Measurements from ENCODE around the gene GMDS. TPM values are rescaled to one million over a fixed set of nuclear protein-coding genes. Genes with fewer than 3 reads are reported as not detected.

GMDS gene
- total RNA-seq, 1 donor from 2014 or later = 7.2 TPM

- Histone ChIP-seq H3K4me1 (peaks cover 17% of the 10 kb centered on the region), H3K27me3 (ENCODE audit: low read depth) (no peaks in the 10 kb centered on the region), H3K4me3 (no peak overlapping the region), H3K9me3 (replicated peaks) (no peaks in the 10 kb centered on the region), H3K27ac (replicated peaks) (no peak overlapping the region), H3K36me3 (no peaks in the 10 kb centered on the region)
- intact Hi-C loops (cut with micrococcal nuclease) = no loop called here
- DNase-seq = no peak
- TF ChIP-seq CTCF (IDR thresholded peaks at IDR 0.05; ENCODE audit: borderline replicate concordance) = no peak
Observed at GRCh38 chr6:2164481-2164880, 80.9 kb downstream of the GMDS start.

- no peaks in the 10 kb centered on the region for H3K9me3 ChIP-seq (replicated peaks)
- H3K27ac ChIP-seq (replicated peaks) = peak overlapping the region; percentile 51
- no peaks in the 10 kb centered on the region for H3K27me3 ChIP-seq (ENCODE audit: low read depth)
- DNase-seq = no peak
- no peaks in the 10 kb centered on the region for H3K36me3 ChIP-seq
- intact Hi-C loops (cut with micrococcal nuclease) = no loop called here
- H3K4me3 ChIP-seq = no peak overlapping the region
- peaks cover 24% of the 10 kb centered on the region for H3K4me1 ChIP-seq
- TF ChIP-seq CTCF (IDR thresholded peaks at IDR 0.05; ENCODE audit: borderline replicate concordance) = no peak
Observed at GRCh38 chr6:2162079-2162445, 83.3 kb downstream of the GMDS start.

- no peak overlapping the region for H3K27ac ChIP-seq (replicated peaks)
- H3K4me3 ChIP-seq = no peak overlapping the region
- intact Hi-C loops (cut with micrococcal nuclease) = no loop called here
- H3K4me1 ChIP-seq = peaks cover 28% of the 10 kb centered on the region
- no peaks in the 10 kb centered on the region for H3K36me3 ChIP-seq
- no peaks in the 10 kb centered on the region for H3K9me3 ChIP-seq (replicated peaks)
- no peaks in the 10 kb centered on the region for H3K27me3 ChIP-seq (ENCODE audit: low read depth)
- DNase-seq = no peak
- peak; percentile 46 for TF ChIP-seq CTCF (IDR thresholded peaks at IDR 0.05; ENCODE audit: borderline replicate concordance)
Observed at GRCh38 chr6:2158596-2159271, 86.7 kb downstream of the GMDS start.

GRCh38 chr6:2157441-2158127 lies 87.8 kb downstream of the GMDS start:
- Histone ChIP-seq H3K27me3 (ENCODE audit: low read depth) (no peaks in the 10 kb centered on the region), H3K4me3 (no peak overlapping the region), H3K4me1 (peaks cover 23% of the 10 kb centered on the region), H3K9me3 (replicated peaks) (no peaks in the 10 kb centered on the region), H3K27ac (replicated peaks) (no peak overlapping the region), H3K36me3 (no peaks in the 10 kb centered on the region)
- no peak for TF ChIP-seq CTCF (IDR thresholded peaks at IDR 0.05; ENCODE audit: borderline replicate concordance)
- intact Hi-C loops (cut with micrococcal nuclease) = no loop called here
- DNase-seq = no peak

GRCh38 chr6:2155206-2155605 lies 90.2 kb downstream of the GMDS start:
- DNase-seq = no peak
- Histone ChIP-seq H3K4me1 (peaks cover 11% of the 10 kb centered on the region), H3K9me3 (replicated peaks) (no peaks in the 10 kb centered on the region), H3K4me3 (no peak overlapping the region), H3K27ac (replicated peaks) (no peak overlapping the region), H3K27me3 (ENCODE audit: low read depth) (no peaks in the 10 kb centered on the region), H3K36me3 (no peaks in the 10 kb centered on the region)
- no peak for TF ChIP-seq CTCF (IDR thresholded peaks at IDR 0.05; ENCODE audit: borderline replicate concordance)
- intact Hi-C loops (cut with micrococcal nuclease) = no loop called here

Measured in left ventricle myocardium inferior (tissue), 1 donor.